KBM-7 (cell line): ENCODE results near the gene SERGEF.

Experiments
- DNase-seq: peaks from one replicate; pipeline ENCODE4 v3.0.0-alpha.2; 2015
- in situ Hi-C: fragments of 300-500 bp; cut with MboI; formaldehyde crosslinking; loops from 2 replicates; pipeline ENCODE4 v1.14.3; 2020; ENCODE audit warnings: low sequenced_read_pairs, low pct_unique_long_range_greater_than_20kb, mixed read lengths

Gene SERGEF

DNA sequence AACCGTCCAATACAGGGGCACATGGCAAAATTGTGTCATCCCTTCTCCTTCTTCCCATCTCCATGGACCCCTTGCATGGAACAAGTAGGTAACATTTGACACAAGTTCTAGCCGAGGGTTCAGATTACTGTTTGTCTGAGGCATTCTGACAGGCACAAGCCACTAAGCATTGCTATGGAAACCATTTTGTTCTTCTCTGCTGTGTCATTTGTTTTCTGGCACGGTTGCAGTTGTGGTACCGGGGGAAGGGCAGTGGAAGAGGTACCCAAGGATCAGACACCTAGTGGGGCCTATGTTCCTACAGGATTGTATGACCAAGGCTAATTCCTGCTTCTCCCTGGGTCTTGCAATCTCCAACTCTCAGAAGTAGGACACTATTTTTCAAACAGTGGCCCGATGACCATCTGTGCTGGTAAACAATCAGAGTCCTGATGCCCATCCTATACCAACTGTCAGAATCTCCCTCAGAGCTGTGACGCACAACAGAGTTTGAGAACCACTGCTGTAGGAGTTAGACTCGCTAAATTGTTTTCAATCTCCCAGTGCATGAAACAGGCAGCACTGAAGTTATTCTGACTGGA lies 209.0 kb downstream of the SERGEF start:
- in situ Hi-C loops: no loop called here
- DNase-seq: no peak

- in situ Hi-C loops: no loop called here
- no peak for DNase-seq
These were observed 210.4 kb downstream of the SERGEF start for GRCh38 chr11:17802491-17802890.

GRCh38 chr11:17801166-17801565 lies 211.7 kb downstream of the SERGEF start:
- no peak for DNase-seq
- in situ Hi-C loops: no loop called here

DNA sequence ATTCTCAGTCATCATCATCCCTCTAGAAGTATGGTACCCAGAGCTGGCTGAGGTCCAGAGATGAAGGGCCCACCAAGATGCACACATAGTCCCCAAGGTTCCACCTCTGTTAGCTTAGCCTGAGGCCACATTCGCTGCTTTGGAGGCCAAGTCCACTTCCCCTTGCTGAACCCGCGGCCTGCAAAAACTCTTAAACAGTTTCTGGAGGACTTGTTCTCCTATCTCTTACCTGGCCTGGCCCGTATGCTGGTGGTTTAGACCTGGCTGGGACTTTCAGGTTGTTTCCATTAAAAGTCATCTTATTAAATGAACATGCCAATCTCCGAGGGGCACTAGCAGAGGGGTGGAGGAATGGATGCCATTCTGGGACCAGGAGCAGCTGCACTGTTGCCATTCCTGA lies 213.7 kb downstream of the SERGEF start:
- in situ Hi-C loops: no loop called here

DNA sequence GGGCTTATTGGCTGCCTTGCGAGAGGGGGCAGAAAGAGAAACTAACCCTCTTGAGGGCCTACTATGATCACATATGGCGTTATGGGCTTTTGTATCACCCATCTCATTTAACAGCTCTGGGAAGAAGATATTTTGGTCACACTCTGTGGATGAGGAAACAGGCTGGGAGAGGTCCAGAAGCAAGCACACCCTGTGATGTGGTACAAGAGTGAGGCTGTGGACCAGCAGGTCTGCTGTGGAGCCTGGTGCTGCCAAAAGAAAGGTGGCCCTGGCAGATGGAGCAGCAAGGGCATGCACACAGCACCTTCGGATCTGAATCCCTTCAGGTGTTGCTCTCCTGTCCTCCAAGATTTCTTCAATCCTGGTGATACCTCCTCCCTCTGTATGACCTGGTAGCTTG lies 214.1 kb downstream of the SERGEF start:
- no peak for DNase-seq
- in situ Hi-C loops: no loop called here

More for the DNA sequence above, 213.7 kb downstream of the SERGEF start:
- no peak for DNase-seq

DNA sequence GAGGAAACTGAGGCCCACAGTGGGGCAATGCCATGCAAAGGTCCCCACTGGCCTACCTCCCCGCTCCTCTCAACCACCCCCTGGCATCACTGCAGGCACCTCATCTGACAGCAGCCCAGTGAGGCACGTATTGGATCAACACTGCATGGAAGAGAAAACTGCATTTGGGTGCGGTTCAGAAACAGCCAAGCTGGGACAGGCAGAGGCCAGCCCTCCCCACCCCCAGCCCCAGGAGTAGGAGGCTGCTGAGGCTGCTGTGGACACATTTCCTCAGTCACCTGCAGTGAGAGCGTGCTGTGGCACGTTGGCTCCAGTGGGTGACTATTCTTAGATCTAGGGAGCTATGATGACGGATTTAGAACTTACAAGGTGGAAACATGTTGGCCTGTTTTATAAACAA lies 214.6 kb downstream of the SERGEF start:
- in situ Hi-C loops: no loop called here
- DNase-seq: no peak

GRCh38 chr11:17796154-17796553 lies 216.7 kb downstream of the SERGEF start:
- DNase-seq: no peak
- in situ Hi-C loops: no loop called here

GRCh38 chr11:17794981-17795380 lies 217.9 kb downstream of the SERGEF start:
- no peak for DNase-seq
- in situ Hi-C loops: no loop called here

DNA sequence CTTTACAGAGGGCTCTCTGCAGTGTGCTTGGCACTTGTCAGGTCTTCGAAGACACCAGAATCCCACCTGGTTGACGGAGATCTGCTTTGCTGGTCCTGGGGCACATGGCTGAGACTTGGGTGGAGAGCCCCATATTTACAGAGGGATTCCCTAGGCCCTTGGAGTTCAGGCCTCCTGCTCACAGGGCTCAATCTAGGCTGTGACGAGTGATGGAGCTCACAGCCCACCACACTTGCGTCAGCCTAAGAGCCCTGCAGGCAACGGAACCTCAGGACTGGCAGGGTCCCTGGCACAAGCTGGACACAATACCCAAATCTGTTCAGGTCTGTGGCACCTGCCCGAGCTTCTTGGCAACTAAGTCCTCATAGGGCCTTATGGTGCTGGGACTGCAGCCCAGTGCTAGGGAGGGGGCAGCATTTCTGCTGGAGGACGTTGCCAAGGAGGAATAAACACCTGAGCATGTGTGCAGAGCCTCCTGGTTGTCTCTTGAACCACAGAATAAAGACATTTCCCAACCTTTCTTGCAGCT lies 219.1 kb downstream of the SERGEF start:
- in situ Hi-C loops: no loop called here
- no peak for DNase-seq

DNA sequence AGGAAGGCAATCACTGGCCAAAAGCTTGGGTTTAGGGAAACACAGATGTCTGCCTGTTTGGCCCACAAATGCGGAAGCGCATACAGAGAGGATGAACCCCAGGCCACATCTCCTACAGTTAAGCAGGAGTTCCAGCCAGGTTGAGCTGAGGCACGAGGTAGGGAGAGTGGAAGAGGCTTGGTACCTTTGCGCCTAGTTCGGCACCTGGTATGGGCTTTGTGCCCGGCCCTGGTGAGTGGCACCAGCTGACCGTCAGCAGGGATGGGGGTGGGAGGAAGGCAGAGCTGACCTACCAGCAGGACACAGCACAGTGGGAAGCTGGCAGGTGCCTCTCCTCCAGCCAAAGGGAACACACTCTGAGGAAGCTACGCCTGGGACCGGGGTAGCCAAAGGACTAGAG lies 220.7 kb downstream of the SERGEF start:
- no peak for DNase-seq
- in situ Hi-C loops: no loop called here

GRCh38 chr11:17791144-17791543 lies 221.7 kb downstream of the SERGEF start:
- no peak for DNase-seq
- in situ Hi-C loops: no loop called here

- no peak for DNase-seq
- in situ Hi-C loops: no loop called here
These were observed 222.4 kb downstream of the SERGEF start for GRCh38 chr11:17790453-17790852.

GRCh38 chr11:17788084-17788483 lies 224.8 kb downstream of the SERGEF start:
- DNase-seq: no peak
- in situ Hi-C loops: no loop called here

DNA sequence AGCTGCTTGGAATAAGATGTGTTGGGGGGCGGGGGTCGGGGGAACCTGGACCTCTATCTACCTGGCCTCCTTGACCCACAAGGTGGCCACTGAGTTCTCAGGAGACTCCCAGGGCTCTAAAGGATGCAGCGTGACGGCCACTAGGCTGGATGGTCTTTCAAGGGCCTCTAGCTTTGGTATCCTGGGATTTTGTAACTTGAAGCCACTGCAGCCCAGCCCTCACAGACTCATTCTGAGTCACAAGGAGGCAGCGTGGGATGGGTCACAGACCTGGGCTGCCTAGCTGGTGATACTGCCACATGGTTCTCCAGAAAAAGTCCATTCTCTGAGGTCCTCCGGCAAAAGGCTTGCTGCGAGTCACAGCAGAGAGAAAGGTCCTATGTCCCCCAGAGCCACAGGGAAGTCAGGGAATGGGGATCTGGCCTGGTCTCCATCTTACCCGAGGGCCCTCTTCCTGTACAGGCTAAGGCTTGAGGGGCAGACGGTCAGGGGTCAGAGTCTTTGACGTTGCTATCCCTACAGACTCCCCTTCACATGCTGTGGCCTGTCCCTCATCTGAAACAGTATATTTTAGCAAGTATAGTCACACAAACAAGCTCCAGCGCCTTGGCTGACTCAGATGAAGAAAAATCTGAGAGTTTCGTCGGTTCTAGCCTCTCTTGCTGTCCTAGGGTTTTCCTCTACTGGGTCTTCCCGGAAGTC lies 225.9 kb downstream of the SERGEF start:
- in situ Hi-C loops: no loop called here
- DNase-seq: no peak

GRCh38 chr11:17783878-17784277 lies 229.0 kb downstream of the SERGEF start:
- no peak for DNase-seq
- in situ Hi-C loops: no loop called here

DNA sequence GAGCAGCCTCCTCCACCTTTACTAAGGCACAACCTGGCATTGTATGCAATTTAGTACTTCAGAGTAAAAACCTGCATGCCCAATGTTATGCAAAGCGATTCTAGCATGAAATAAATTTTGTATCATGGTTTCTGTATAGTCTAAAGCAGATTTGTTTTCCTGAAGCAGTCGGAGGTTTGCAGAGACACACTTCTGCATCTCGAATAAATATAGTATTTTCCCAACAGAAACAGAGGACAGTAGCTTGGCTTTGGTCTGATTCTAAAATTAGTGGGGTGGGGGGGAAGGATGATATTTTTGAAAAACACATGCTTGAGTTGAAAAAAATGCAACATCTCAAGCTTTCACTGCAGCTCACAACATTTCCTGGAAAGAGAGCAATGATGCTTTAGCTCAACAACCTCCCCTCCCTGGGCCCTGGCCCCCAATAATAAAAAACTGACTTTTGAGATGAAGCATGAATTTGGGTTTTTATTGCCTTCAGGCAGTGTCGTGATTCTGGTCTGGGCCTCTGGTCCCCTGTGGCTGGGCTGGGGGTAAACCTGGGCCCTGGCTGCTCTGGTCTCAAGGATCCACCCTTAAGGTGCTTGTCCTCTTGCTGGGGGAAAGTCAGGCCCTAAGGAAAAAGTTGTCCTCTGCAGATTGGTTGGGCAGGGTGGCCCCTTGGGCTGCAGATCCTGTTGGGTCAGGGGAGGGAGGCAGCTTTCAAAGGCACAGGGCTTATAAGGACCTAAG lies 230.1 kb downstream of the SERGEF start:
- in situ Hi-C loops: no loop called here
- no peak for DNase-seq

GRCh38 chr11:17782145-17782544 lies 230.7 kb downstream of the SERGEF start:
- DNase-seq: no peak
- in situ Hi-C loops: no loop called here

GRCh38 chr11:17781626-17782025 lies 231.2 kb downstream of the SERGEF start:
- in situ Hi-C loops: no loop called here
- DNase-seq: no peak

GRCh38 chr11:17781221-17781620 lies 231.6 kb downstream of the SERGEF start:
- in situ Hi-C loops: no loop called here
- DNase-seq: no peak

DNA sequence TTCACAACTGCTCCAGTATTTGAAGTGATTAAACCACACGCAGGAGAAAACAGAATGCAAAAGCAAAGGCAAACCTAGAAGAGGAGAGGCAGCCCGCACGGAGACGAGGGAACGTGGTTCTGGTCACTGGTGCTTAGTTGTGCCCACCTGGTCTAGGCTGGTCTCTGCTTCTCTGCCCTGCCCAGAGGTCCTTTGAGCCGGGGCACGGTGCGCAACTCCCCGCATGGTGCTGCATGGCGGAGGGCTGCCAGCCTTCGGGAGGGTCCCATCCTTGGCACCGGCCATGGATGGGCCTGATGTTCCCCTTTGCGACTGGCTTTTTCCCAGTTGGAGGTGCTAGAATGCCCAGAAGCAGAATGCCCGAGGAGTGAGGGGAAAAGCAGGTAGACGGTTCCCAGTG lies 232.2 kb downstream of the SERGEF start:
- in situ Hi-C loops: no loop called here
- no peak for DNase-seq
